C4-2B (cell line): ENCODE results near the gene GMNC.

ENCODE experiments used
- ZFX ChIP-seq: fragments of 450-650 bp; IDR thresholded peaks from 2 replicates; pipeline ENCODE4 v1.6.1; 2017
- TF ChIP-seq, protein P1 (sequence below): fragments of 450-650 bp; conservative IDR thresholded peaks from 2 replicates; pipeline ENCODE4 v1.5.1; 2017; ENCODE audit warnings: mild to moderate bottlenecking

GRCh38 chr3:190830031-190830430 lies 32.5 kb downstream of the GMNC start:
- TF ChIP-seq, protein P1, sequence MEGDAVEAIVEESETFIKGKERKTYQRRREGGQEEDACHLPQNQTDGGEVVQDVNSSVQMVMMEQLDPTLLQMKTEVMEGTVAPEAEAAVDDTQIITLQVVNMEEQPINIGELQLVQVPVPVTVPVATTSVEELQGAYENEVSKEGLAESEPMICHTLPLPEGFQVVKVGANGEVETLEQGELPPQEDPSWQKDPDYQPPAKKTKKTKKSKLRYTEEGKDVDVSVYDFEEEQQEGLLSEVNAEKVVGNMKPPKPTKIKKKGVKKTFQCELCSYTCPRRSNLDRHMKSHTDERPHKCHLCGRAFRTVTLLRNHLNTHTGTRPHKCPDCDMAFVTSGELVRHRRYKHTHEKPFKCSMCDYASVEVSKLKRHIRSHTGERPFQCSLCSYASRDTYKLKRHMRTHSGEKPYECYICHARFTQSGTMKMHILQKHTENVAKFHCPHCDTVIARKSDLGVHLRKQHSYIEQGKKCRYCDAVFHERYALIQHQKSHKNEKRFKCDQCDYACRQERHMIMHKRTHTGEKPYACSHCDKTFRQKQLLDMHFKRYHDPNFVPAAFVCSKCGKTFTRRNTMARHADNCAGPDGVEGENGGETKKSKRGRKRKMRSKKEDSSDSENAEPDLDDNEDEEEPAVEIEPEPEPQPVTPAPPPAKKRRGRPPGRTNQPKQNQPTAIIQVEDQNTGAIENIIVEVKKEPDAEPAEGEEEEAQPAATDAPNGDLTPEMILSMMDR, result no peak
- no peak for TF ChIP-seq ZFX
